Measurements from ENCODE around the gene MARK3.
"Not testable (repeated sequence)": the region's sequence is repeated elsewhere in the genome, so short reads cannot be mapped to it uniquely, and the experiment has no call there.

The MARK3 gene

GRCh38 chr14:103488960-103489359, 103.7 kb downstream of the MARK3 start:
- no peak for DNase-seq (ENCODE audit: low read depth in 2 of 2)

- DNase-seq (ENCODE audit: low read depth in 2 of 2): no peak
Measured at GRCh38 chr14:103489621-103490020, 104.4 kb downstream of the MARK3 start.

GRCh38 chr14:103491691-103492090, 106.5 kb downstream of the MARK3 start:
- DNase-seq (ENCODE audit: low read depth in 2 of 2): no peak

DNA sequence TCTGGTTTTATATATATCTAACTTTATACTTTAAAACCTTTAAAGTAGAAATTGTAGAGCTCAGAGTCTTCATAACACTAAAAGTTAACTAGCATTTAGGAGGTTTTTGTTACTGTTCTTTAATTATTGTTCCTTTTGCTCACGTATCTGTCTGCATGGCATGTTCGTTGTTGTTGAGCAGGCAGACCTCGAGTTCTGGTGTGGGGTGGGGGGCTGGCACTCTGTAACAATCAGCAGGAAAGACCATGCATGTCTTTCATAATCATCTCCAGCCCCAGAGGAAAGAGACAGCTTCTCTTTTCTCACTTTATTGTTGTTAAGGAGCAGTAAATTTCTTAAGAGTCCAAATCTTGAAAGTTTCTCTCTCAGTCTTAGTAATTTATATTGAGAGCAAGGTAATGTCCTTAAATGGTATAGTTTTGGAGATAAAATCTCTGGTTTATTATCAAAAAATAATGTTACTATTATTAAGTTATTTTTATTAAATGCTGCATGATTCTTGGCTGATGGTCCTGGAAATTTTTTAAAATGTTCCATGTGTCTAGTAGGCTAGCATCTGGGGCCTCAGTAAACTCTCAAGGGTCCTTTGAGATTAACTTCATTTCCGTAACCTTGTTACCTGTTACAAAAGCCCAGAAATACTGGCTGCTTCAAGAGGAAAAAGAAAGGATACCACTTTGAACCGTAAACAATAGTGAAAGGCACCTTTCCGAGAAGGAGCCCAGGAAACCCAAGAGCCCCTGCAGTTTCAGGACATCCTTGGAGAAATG, 107.1 kb downstream of the MARK3 start:
- no peak for DNase-seq (ENCODE audit: low read depth in 2 of 2)

DNA sequence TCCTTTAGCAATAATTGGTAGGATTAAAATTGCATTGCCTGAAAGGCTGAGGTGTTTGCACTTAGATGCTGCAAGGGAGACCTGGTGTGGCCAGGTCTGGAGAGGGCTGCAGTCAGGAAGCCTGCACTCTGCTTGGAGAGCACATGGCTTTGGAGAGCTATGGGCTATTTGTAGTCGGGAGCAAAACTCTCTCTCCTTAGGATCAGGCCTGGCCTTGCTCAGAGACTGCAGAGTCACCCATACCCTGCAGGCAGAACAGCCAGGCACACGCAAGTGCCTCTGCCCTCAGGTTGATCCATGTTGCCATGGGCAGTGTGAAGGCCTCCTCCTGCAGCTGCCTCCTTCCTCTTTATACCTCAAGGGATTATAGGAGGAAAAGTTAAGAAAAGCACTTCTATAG, 110.6 kb downstream of the MARK3 start:
- no peak for DNase-seq (ENCODE audit: low read depth in 2 of 2)

DNA sequence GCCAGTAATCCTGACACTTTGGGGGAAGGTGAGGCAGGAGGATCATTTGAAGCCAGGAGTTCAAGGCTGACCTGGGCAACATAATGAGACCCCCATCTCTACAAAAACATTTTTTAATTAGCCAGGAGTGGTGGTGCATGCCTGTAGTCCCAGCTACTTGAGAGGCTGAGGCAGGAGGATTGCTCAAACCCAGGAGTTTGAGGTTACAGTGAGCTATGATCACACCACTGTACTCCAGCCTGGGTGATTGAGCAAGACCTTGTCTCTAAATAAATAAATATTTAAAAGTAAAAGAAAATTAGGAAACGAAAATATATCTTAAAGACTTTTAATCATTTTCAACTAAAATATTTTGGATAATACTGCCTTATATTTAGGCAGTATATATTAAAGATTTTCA, 111.6 kb downstream of the MARK3 start:
- no peak for DNase-seq (ENCODE audit: low read depth in 2 of 2)

GRCh38 chr14:103499709-103500108, 114.5 kb downstream of the MARK3 start:
- DNase-seq (ENCODE audit: low read depth in 2 of 2): no peak

DNA sequence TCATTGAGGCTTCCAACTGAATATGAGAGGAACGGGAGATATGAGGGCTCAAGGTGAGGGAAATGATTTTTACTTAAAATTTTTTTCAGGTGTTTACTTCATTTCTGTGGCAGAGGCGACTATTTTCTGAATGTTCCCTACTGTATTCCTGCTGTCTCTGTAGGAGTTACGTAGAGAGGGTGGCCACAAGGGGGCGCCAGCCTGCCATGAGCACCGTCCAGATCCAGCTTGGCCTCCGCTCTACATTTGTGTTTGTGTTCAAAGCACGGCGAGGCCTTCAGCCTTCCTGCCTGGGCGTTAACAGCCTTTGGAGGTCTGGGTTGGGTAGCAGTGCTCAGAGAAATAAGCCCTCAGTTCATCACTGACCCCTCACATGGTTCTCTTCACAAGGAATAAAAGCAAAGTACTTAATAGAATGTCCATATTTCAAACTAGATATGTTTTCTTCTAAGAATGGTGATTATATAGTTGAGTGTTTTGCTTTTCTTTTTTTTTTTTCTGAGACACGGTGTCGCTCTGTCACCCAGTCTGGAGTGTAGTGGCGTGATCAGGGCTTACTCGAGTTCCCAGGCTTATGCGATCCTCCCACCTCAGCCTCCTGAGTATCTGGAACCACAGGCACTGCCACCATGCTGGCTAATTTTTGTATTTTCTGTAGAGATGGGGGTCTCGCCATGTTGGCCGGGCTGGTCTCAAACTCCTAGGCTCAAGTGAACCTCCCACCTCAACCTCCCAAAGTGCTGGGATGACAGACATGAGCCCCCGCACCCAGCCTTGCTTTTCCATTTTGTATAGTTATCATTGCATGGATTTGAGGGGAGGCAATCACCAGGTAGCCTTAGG, 115.2 kb downstream of the MARK3 start:
- DNase-seq (ENCODE audit: low read depth in 2 of 2): peak; percentile 50 to 57

GRCh38 chr14:103501041-103501870, 116.0 kb downstream of the MARK3 start:
- DNase-seq (ENCODE audit: low read depth in 2 of 2): no peak

DNA sequence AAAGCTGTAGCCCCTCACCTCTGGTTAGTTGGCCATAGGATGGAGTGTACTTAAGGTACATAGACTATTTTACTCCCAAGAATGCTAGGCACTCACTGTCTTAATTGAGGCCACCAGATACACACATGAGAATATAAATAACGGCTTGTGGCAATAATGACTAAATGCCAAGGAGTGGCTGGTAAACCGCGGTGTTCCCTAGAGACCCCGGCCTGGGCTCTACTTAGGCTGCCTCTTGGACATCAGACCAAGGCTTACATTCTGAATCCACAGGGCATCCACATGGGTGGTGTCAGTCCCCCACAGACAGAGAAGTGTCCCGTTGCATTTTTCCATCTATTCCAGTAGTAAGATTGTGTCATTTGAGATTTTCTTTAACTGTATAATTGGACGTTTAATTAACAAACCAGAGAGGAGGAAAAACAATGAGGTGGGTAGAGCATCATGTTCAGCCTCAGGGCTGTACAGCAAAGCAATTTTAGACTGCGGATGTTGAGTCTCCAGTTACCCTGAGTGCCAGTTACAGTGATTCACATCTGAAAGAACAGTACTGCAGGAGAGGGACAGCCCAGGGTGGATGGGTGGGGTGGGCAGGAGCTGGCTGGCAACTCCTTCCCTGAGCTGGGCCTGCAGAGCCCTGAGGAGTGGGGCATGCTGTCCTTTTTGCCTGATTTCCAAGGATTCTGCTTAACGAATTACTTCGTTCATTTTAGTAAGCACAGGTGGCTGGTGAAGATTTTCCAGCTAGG, 116.9 kb downstream of the MARK3 start:
- DNase-seq (ENCODE audit: low read depth in 2 of 2): no peak

- no peak for DNase-seq (ENCODE audit: low read depth in 2 of 2)
Measured at GRCh38 chr14:103502877-103503276, 117.7 kb downstream of the MARK3 start.

GRCh38 chr14:103503296-103503695, 118.1 kb downstream of the MARK3 start:
- no peak for DNase-seq (ENCODE audit: low read depth in 2 of 2)

- no peak for DNase-seq (ENCODE audit: low read depth in 2 of 2)
Measured at GRCh38 chr14:103504991-103505565, 119.9 kb downstream of the MARK3 start.

- DNase-seq (ENCODE audit: low read depth in 2 of 2): no peak
Measured at GRCh38 chr14:103507751-103508150, 122.5 kb downstream of the MARK3 start.

DNA sequence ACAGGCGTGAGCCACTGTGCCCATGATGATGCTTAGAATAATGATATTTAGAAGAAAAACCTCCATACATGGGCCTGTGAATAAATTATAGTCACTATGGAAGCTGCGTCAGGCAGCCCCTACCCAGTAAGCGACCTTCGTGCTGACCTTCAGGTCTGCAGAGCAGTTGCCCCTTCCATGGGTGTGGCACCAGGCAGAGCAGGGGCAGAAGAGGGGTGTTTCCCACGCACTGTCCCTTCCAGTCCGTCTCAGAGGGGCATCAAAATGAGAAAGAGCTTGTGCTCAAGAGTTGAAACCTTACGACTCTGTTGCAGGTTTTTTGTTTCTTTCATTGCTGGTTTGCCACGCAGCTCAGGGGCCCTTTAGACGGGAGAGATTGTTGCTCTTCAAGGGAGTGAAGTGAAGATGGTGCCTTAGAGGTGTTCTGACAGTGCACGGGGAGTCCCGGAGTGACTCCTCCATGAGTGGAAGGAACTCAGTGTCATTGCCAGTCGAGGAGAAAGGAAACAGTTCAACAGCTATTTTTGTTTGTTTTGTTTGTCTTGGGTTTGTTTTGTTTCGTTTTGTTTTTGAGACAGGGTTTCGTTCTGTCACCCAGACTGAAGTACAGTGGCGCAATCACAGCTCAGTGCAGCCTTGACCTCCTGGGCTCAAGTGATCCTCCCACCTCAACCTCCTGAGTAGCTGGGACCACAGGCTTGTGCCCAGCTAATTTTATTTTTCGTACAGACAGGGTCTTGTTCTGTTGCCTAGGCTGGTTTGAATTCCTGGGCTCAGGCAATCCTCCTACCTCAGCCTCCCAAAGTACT, 123.5 kb downstream of the MARK3 start:
- DNase-seq (ENCODE audit: low read depth in 2 of 2): no peak

GRCh38 chr14:103509864-103510723, 124.9 kb downstream of the MARK3 start:
- no peak for DNase-seq (ENCODE audit: low read depth in 2 of 2)

DNA sequence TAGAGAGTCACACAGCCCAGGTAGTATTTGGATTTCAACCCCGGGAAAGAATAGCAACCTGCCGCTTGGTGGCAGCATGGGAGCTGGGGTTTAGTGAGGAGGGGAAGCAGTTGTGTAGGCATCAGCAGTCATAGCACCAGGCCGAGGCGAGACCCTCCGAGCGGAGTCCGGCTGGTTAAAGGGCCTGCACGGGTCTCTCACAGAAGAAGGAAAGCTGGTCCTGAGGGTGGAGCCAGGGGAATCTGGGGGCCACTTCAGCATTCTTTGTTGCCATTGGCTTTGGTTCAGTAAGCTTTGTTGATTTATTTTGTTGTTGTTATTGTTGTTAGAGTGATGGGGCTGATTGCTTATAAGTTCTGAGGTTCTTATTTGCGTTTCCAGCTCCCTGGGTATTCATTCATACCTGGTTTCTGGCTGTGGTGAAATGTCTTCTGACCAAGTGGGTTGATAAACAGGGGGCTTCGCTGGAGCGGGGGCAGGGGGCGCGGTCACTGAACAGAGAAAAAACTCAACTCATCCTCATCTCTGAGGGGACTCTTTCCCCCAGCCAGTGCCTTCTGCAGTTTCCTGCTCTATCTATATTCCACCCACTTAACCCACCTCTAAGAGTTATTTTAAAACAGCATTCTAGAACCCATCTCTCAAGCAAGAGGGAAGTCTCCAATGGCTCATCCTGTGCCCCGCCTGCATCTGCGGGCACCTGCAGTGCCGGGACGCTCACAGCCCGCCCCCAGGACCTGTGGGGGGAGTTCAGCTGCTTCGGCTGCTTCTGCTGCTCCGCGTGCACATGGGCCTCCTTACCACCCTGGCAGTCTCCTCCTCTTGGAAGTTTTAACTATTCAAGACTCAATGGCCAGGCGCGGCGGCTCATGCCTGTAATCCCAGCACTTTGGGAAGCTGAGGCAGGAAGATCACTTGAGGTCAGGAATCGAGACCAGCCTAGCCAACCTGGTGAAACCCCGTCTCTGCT, 125.8 kb downstream of the MARK3 start:
- no peak for DNase-seq (ENCODE audit: low read depth in 2 of 2)

GRCh38 chr14:103512180-103512579, 127.0 kb downstream of the MARK3 start:
- not testable (repeated sequence) for DNase-seq (ENCODE audit: low read depth in 2 of 2)

All from fibroblast of skin of left quadriceps (primary cell).